HCT116 (cell line): Measurements from ENCODE around the gene ASB3. TPM values are rescaled to one million over a fixed set of nuclear protein-coding genes. Genes with fewer than 3 reads are reported as not detected.

ENCODE experiments used
- ATAC-seq: fragments of 200-7000 bp; cut with Tn5 transposase; 2 replicates; pipeline ENCODE4 v1.9.1; 2020; ENCODE audit warnings: mild to moderate bottlenecking, moderate library complexity
- BruUV-seq: library from RNA; stranded (reverse); fragments of 400-500 nt; replicated peaks from 2 replicates; lab custom pipeline; 2021; lab: Mats Ljungman, UMichigan
- CTCF ChIA-PET: fragments of 300-600 bp; sonication (Branson Sonifier 250); formaldehyde crosslinking; loops from one replicate; lab custom pipeline; 2021; ENCODE audit warnings: antibody characterized with exemption; lab: Charles Lee
- POLR2A ChIA-PET: fragments of 300-600, 350-600 bp; sonication (Branson Sonifier 250); formaldehyde crosslinking; loops from one replicate; lab custom pipeline; 2021; ENCODE audit warnings: antibody characterized with exemption; lab: Charles Lee
- RAD21 ChIA-PET, 2 experiments: fragments of 300-600 bp; sonication (Branson Sonifier 250); formaldehyde crosslinking; loops; one replicate each; lab custom pipeline; 2023; ENCODE audit warnings: low total read pairs in 2 of 2; ENCODE audit not compliant: uncharacterized antibody in 2 of 2, unreplicated experiment in 2 of 2, low non-redundant PET in 1 of 2; lab: Charles Lee
- DNase-seq: peaks from one replicate; pipeline ENCODE4 v3.0.0-alpha.2; 2010; ENCODE audit warnings: low read depth, low spot score
- H2AFZ ChIP-seq: fragments of 200-600 bp; shearing (Covaris generic), sonication (generic); 2 replicates; pipeline ENCODE4 v1.6.1; 2017; ENCODE audit warnings: low read depth, mixed run types, mixed read lengths, antibody characterized with exemption, low read length; ENCODE audit not compliant: poor library complexity, severe bottlenecking
- H3K27ac ChIP-seq: 2 replicates; pipeline ENCODE4 v1.5.1; 2012; ENCODE audit warnings: low read depth, low read length
- H3K27me3 ChIP-seq: fragments of 200-600 bp; sonication (generic); 2 replicates; pipeline ENCODE4 v1.6.1; 2016; ENCODE audit warnings: mixed run types, low read length, mixed read lengths; ENCODE audit not compliant: insufficient read depth
- H3K36me3 ChIP-seq, 2 experiments: fragments of 200-500 bp in 1 of 2; fragments of 200-600 bp in 1 of 2; sonication (Bioruptor generic) in 1 of 2; sonication (generic) in 1 of 2; 2 replicates each; pipeline versions ENCODE4 v1.5.1 to v1.6.1; 2014 to 2016; ENCODE audit warnings: low read length in 2 of 2, inconsistent platforms in 1 of 2, mixed read lengths in 1 of 2, mixed run types in 1 of 2; ENCODE audit not compliant: insufficient read depth in 2 of 2, control insufficient read depth in 1 of 2
- H3K4me1 ChIP-seq, 2 experiments: fragments of 200-600 bp in 1 of 2; sonication (generic) in 1 of 2; 2 replicates each; pipeline versions ENCODE4 v1.5.1 to v1.6.1; 2012 to 2017; ENCODE audit warnings: low read length in 2 of 2, inconsistent platforms in 1 of 2, mild to moderate bottlenecking in 1 of 2, mixed read lengths in 1 of 2, mixed run types in 1 of 2, moderate library complexity in 1 of 2; ENCODE audit not compliant: insufficient read depth in 2 of 2, control insufficient read depth in 1 of 2
- H3K4me2 ChIP-seq: fragments of 200-600 bp; sonication (generic); 2 replicates; pipeline ENCODE4 v1.6.1; 2017; ENCODE audit warnings: mixed run types, low read length, mixed read lengths
- H3K4me3 ChIP-seq, 2 experiments: fragments of 200-600 bp in 1 of 2; sonication (generic) in 1 of 2; replicated peaks in 1 of 2; 2 replicates each; pipeline ENCODE4 v1.5.1; 2011 to 2016; ENCODE audit warnings: low read length in 2 of 2, control low read depth in 1 of 2, low read depth in 1 of 2, mild to moderate bottlenecking in 1 of 2, mixed read lengths in 1 of 2, mixed run types in 1 of 2
- H3K79me2 ChIP-seq: fragments of 200-600 bp; sonication (generic); 2 replicates; pipeline ENCODE4 v1.6.1; 2017; ENCODE audit warnings: mild to moderate bottlenecking, mixed run types, low read length, moderate library complexity, mixed read lengths; ENCODE audit not compliant: insufficient read depth
- H3K9ac ChIP-seq: fragments of 200-600 bp; sonication (generic); 2 replicates; pipeline ENCODE4 v1.6.1; 2016; ENCODE audit warnings: low read length, mixed read lengths
- H3K9me2 ChIP-seq: fragments of 200-600 bp; sonication (generic), shearing (Covaris generic); 2 replicates; pipeline ENCODE4 v1.6.1; 2017; ENCODE audit warnings: mixed run types, mild to moderate bottlenecking, moderate library complexity; ENCODE audit not compliant: insufficient read depth
- H3K9me3 ChIP-seq, 2 experiments: fragments of 200-500 bp in 1 of 2; fragments of 200-600 bp in 1 of 2; sonication (Bioruptor generic) in 1 of 2; sonication (generic) in 1 of 2; 2 replicates each; pipeline ENCODE4 v1.6.1; 2014 to 2017; ENCODE audit warnings: low read length in 2 of 2, mixed read lengths in 2 of 2, inconsistent platforms in 1 of 2, low read depth in 1 of 2, mild to moderate bottlenecking in 1 of 2, mixed run types in 1 of 2, moderate library complexity in 1 of 2; ENCODE audit not compliant: control insufficient read depth in 1 of 2, insufficient read depth in 1 of 2
- H4K20me1 ChIP-seq: fragments of 200-600 bp; sonication (generic), shearing (Covaris generic); 2 replicates; pipeline ENCODE4 v1.6.1; 2017; ENCODE audit warnings: mixed run types, mild to moderate bottlenecking, moderate library complexity; ENCODE audit not compliant: insufficient read depth
- CBX3 ChIP-seq: IDR thresholded peaks from 2 replicates; pipeline ENCODE4 v1.6.1; 2012; ENCODE audit warnings: low read depth
- CEBPB ChIP-seq: IDR thresholded peaks from 2 replicates; pipeline ENCODE4 v1.6.1; 2012; ENCODE audit warnings: low read depth
- CTCF ChIP-seq, 3 experiments: fragments of 200-600 bp in 1 of 3; sonication (generic) in 1 of 3; IDR thresholded peaks in 2 of 3; conservative IDR thresholded peaks in 1 of 3; 2 replicates each; pipeline ENCODE4 v1.5.1; 2012 to 2017; ENCODE audit warnings: low read depth in 2 of 3, low read length in 2 of 3, antibody characterized with exemption in 1 of 3, borderline replicate concordance in 1 of 3, control low read depth in 1 of 3, mild to moderate bottlenecking in 1 of 3, mixed read lengths in 1 of 3, mixed run types in 1 of 3, moderate library complexity in 1 of 3; ENCODE audit not compliant: insufficient read depth in 1 of 3
- JUND ChIP-seq: IDR thresholded peaks from 2 replicates; pipeline ENCODE4 v1.6.1; 2012
- POLR2AphosphoS5 ChIP-seq: IDR thresholded peaks from 2 replicates; pipeline ENCODE4 v1.6.1; 2011; ENCODE audit warnings: mild to moderate bottlenecking, low read depth, low read length, moderate library complexity
- REST ChIP-seq: IDR thresholded peaks from 2 replicates; pipeline ENCODE4 v1.6.1; 2012; ENCODE audit warnings: low read depth
- SRF ChIP-seq: IDR thresholded peaks from 2 replicates; pipeline ENCODE4 v1.6.1; 2012; ENCODE audit warnings: low read depth
- TCF7L2 ChIP-seq: IDR thresholded peaks from 2 replicates; pipeline ENCODE4 v1.7.0; 2011; ENCODE audit warnings: borderline replicate concordance, inconsistent platforms; ENCODE audit not compliant: insufficient read depth, insufficient read length; ENCODE audit errors: extremely low read depth
- ZBTB33 ChIP-seq: IDR thresholded peaks from 2 replicates; pipeline ENCODE4 v1.6.1; 2011; ENCODE audit warnings: mild to moderate bottlenecking, low read length, moderate library complexity; ENCODE audit not compliant: insufficient replicate concordance; ENCODE audit errors: extremely low read depth
- intact Hi-C: fragments of 100-400 bp; cut with micrococcal nuclease; formaldehyde crosslinking; loops from 2 replicates; pipeline ENCODE4 v1.10.0; 2022
- total RNA-seq: library from RNA; stranded (reverse); gene quantifications from one replicate; pipeline ENCODE4 v1.2.1, GENCODE V29; 2021; ENCODE audit not compliant: unreplicated experiment

Gene ASB3
- total RNA-seq, 1 experiment from 2014 or later = 17.3 TPM

DNA sequence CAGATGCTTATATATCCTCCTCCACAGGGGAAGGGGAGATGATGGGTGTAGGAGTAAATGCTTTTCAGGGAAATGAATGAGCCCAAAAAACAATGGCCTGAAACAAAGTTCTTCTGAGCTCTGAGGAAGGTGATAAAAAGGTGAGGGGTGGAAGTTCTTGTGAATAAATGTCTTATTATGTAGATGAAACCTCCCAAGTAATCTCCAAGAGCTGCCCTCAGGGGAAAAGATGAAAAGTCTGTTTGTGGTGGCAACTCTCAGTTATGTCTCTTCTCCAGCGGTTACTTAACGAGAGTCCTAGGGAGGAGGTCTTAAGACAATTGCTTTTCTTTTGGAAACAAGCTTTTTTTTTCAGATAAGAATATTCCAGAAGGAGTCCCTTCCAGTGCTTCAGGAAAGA lies 134.6 kb downstream of the ASB3 start:
- no peak overlapping the region for H3K4me2 ChIP-seq
- no peak overlapping the region for H2AFZ ChIP-seq
- H3K4me1 ChIP-seq = no peaks in the 10 kb centered on the region
- no peaks in the 10 kb centered on the region for H3K9me3 ChIP-seq
- ATAC-seq = no peak
- H3K27ac ChIP-seq = no peak overlapping the region
- no peak overlapping the region for H3K4me3 ChIP-seq
- no peaks in the 10 kb centered on the region for H3K27me3 ChIP-seq
- intact Hi-C loops = no loop called here
- DNase-seq = no peak
- no peaks in the 10 kb centered on the region for H4K20me1 ChIP-seq
- ChIA-PET POLR2A (no interaction called here), RAD21 (no interaction called here), CTCF (no interaction called here)
- no TSS peak for BruUV-seq
- TF ChIP-seq CEBPB (no peak), SRF (no peak), TCF7L2 (no peak), REST (no peak), CBX3 (no peak), POLR2AphosphoS5 (no peak), ZBTB33 (no peak), JUND (no peak), CTCF (IDR thresholded peaks at IDR 0.05 in 2 of 3, conservative IDR thresholded peaks at IDR 0.05 in 1 of 3; ENCODE audit: borderline replicate concordance in 1 of 3, insufficient read depth in 1 of 3, low read depth in 2 of 3, low read length in 2 of 3) (no peak)
- H3K36me3 ChIP-seq = no peaks in the 10 kb centered on the region
- H3K79me2 ChIP-seq = no peaks in the 10 kb centered on the region
- H3K9me2 ChIP-seq = no peaks in the 10 kb centered on the region
- H3K9ac ChIP-seq = no peak overlapping the region
